ENCODE measurements around the gene PAX7.

Gene PAX7

DNA sequence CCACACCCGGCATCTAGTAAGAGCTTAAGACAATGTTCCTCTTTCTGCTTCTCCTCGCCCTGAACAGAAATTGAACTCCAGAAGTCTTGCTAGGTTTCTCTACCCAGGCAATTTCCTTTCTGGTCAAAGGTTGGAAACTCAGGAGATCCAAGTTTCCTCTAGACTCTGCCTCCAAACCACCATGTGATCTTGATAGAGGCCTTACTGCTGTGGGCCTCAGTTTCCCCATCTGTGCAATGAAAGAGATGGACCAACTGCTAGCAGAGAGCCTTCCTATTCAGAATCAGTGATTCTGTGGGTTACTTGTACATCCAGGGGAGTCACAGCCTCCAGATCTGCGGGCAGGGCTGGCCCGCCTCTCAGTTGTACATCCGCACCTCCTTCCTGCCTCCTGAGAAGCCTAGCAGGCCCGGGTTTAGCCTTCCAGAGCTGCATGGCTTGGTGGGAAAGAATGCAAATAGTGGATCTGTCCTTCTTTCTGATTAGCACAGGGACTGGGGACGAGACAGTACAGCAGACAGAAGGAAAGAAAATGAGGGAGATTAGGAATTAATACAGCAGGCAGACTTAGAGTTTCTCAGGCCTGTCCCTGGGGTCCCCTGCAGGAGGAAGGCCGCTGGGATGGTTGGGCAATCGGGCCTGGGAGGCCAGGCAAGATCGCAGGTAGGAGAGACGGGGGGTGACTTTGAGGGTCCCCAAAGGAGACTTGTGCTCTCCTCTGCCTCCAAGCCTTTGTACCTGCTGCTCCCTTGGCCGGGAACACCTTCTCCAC is 83.9 kb downstream of the PAX7 start:
- no peak overlapping the region for H3K4me3 ChIP-seq (ENCODE audit: low read depth, low read length)
- TF ChIP-seq, protein P1, sequence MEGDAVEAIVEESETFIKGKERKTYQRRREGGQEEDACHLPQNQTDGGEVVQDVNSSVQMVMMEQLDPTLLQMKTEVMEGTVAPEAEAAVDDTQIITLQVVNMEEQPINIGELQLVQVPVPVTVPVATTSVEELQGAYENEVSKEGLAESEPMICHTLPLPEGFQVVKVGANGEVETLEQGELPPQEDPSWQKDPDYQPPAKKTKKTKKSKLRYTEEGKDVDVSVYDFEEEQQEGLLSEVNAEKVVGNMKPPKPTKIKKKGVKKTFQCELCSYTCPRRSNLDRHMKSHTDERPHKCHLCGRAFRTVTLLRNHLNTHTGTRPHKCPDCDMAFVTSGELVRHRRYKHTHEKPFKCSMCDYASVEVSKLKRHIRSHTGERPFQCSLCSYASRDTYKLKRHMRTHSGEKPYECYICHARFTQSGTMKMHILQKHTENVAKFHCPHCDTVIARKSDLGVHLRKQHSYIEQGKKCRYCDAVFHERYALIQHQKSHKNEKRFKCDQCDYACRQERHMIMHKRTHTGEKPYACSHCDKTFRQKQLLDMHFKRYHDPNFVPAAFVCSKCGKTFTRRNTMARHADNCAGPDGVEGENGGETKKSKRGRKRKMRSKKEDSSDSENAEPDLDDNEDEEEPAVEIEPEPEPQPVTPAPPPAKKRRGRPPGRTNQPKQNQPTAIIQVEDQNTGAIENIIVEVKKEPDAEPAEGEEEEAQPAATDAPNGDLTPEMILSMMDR (IDR thresholded peaks at IDR 0.05; ENCODE audit: low read depth, low read length), result no peak

DNA sequence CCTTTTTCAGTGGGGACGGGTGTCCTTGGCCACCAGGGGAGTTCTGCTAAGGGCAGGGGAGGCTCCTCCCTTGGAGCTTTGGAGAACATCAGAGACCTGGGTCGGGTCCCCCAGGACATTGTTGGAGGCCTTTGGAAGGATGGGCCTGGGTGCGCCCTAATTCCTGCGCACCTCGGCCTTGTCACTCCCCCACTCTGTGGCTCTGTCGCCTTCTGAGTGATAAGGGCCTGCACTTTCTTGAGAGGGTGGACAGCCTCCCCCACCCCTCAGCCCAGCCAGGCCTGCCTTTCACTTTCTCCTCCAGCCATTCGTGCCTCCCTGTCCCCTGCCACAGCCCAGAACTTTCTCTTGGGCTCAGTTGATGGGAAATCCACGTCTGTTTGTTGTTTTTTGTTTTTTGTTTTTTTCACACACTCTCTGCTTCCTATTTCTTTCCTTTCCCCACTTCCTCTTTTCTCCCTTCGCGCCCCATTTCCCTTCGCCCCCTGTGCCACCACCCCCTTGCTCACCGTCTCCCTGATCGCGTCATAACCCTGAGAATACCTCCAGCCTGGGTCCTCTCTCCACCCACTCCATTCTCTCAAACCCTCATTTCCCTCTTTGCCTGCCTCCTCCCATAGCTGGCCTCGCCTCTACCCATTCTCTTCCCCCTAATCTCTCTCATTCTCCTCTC is 85.6 kb downstream of the PAX7 start:
- H3K4me3 ChIP-seq (ENCODE audit: low read depth, low read length), result no peak overlapping the region
- TF ChIP-seq, protein P1 (IDR thresholded peaks at IDR 0.05; ENCODE audit: low read depth, low read length), result no peak

DNA sequence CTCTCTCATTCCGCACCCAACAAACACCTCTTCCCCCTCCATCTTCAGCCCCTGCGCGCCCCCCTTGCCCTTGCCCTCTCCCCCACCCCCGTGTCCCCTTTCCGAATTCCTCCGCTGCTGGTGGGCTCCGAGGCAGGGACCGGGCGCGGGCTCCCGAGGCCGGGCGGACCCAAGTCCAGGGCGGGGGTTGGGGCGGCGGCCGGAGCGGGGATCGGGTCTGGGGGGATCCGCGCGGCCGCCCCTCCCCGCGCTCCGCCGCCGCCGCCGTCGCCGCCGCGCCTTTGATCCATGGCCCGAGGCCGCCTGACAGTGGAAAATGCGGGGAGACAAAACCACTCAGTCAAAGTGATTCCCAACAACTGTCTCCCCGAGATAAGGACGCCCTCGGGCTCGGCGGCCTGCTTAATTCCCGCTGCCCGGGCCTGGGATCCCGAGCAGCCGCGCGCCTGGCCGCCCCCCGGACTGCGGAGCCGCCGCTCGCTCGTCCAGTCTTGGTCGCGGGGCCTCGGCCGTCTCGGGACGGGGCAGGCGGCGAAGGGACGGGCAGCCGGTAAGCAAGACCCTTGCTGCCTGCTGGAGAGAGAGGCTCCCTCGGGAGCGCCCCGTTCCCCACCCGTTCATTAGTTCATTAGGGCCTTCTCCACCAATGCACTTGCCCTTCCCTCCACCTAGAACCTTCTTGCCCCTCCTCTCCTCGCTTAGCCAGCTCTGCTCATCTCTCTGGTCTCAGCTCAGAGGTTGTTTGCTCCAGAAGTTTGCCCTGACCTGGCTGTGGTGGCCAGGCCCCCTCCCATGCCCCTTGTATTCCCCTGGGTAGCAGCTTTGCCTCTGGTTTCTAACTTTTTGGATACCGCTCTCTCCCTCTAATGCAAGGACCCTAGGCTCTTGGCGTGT is 86.4 kb downstream of the PAX7 start:
- TF ChIP-seq, protein P1 (IDR thresholded peaks at IDR 0.05; ENCODE audit: low read depth, low read length), result no peak
- H3K4me3 ChIP-seq (ENCODE audit: low read depth, low read length), result no peak overlapping the region

DNA sequence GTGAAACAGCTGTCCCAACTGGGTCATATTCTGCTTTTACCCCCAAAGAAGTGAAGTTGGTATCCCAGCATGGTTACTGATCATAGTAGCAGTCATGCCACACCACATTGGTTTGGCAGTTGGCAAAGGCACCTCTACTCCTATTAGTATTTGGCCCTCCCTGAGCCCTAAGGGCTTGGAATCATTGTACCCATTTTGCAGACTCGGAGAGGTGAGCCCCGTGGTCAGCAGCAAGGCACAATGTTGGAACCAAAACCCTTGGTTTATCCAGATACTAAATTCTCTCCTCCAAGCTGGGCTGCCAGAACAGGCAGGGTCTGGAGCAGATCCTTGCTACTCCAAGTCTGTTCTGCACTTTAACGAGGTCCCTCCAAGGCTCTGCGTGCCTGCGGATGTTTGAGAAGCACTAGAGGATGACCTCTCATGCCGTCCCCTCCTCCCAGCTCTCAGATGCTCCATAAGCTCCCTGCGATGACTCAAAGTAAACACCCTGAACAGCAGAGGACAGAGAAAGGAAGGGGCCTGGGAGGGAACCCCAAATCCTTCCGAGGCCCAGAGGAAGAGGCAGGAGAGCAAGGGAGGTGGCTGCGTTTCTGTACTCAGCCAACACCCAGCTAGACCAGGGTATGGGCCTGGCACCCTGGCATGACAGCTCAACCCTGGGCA is 89.3 kb downstream of the PAX7 start:
- no peak overlapping the region for H3K4me3 ChIP-seq (ENCODE audit: low read depth, low read length)
- TF ChIP-seq, protein P1 (IDR thresholded peaks at IDR 0.05; ENCODE audit: low read depth, low read length), result no peak

DNA sequence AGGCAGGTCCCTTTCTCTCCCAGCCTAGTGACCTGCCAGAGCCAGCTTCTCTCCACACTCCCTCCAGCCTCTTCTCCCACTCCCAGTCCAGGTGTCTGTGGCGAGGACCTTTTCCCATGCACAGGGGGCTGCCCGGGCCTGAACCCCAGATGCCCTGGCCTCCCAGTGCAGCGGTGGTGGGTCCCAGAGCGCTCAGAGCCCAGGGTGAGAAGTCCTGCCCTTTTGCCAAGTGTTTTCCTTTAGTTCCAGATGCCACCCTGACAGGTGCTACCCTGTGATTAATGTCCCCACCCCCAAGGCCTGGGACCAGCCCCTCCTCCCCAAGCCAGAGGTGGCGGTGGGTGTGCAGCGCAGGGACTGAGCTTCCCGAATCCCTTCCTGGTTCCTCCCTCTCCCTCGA is 90.4 kb downstream of the PAX7 start:
- TF ChIP-seq, protein P1 (IDR thresholded peaks at IDR 0.05; ENCODE audit: low read depth, low read length), result no peak

DNA sequence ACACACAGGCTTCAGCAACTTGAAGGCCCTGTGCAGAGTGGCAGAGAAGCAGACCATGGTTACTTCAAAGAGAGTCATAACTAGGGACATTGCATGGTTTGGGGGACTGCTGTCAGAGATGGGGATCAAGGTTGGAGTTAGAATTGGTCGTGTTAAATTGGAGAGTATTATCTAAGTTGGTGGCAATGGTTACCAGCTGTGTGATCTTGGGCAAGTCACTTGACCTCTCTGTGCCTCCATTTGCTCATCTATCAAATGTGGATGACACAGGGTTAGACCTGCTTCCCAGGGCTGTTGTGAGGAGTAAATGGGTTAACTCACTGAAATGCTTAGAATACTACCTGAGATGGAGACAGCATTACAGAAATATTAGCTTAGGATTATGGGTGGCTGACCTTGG is 91.1 kb downstream of the PAX7 start:
- TF ChIP-seq, protein P1 (IDR thresholded peaks at IDR 0.05; ENCODE audit: low read depth, low read length), result no peak

More for the DNA sequence above, 90.4 kb downstream of the PAX7 start:
- H3K4me3 ChIP-seq (ENCODE audit: low read depth, low read length), result no peak overlapping the region

More for the DNA sequence above, 91.1 kb downstream of the PAX7 start:
- no peak overlapping the region for H3K4me3 ChIP-seq (ENCODE audit: low read depth, low read length)
